ENCODE measurements around the gene SPDYE8.
"Not testable (repeated sequence)": the region's sequence is repeated elsewhere in the genome, so short reads cannot be mapped to it uniquely, and the experiment has no call there.

The SPDYE8 gene

GRCh38 chr7:72990146-72990913 lies 39.2 kb downstream of the SPDYE8 start:
- H3K9ac ChIP-seq (ENCODE audit: low read length); H3K27ac ChIP-seq (ENCODE audit: low read length); H3K4me1 ChIP-seq (ENCODE audit: low read length); H3K79me2 ChIP-seq (ENCODE audit: low read length); H2AFZ ChIP-seq (ENCODE audit: low read length); H3K36me3 ChIP-seq (replicated peaks; ENCODE audit: insufficient read depth, low read length); H3F3A ChIP-seq (ENCODE audit: insufficient read depth, low read length); DNase-seq; H3K9me3 ChIP-seq (replicated peaks; ENCODE audit: insufficient read depth, low read length); H3K9me2 ChIP-seq (replicated peaks; ENCODE audit: insufficient read depth, low read length); H4K20me1 ChIP-seq (ENCODE audit: insufficient read depth, low read length); H3K4me2 ChIP-seq (ENCODE audit: low read depth, low read length); H3K4me3 ChIP-seq (ENCODE audit: low read length); H3K27me3 ChIP-seq (replicated peaks; ENCODE audit: insufficient read depth, low read length): not testable (repeated sequence)

GRCh38 chr7:72982084-72982483 lies 47.5 kb downstream of the SPDYE8 start:
- H3K9me3 ChIP-seq (replicated peaks; ENCODE audit: insufficient read depth, low read length); H3K79me2 ChIP-seq (ENCODE audit: low read length); H3K9ac ChIP-seq (ENCODE audit: low read length); H3K4me1 ChIP-seq (ENCODE audit: low read length); DNase-seq; H3K27me3 ChIP-seq (replicated peaks; ENCODE audit: insufficient read depth, low read length); H4K20me1 ChIP-seq (ENCODE audit: insufficient read depth, low read length); H3K4me2 ChIP-seq (ENCODE audit: low read depth, low read length); H3K4me3 ChIP-seq (ENCODE audit: low read length); H3K9me2 ChIP-seq (replicated peaks; ENCODE audit: insufficient read depth, low read length); H2AFZ ChIP-seq (ENCODE audit: low read length); H3K36me3 ChIP-seq (replicated peaks; ENCODE audit: insufficient read depth, low read length); H3F3A ChIP-seq (ENCODE audit: insufficient read depth, low read length); H3K27ac ChIP-seq (ENCODE audit: low read length): not testable (repeated sequence)

GRCh38 chr7:72980382-72980781 lies 49.2 kb downstream of the SPDYE8 start:
- DNase-seq; H3K27ac ChIP-seq (ENCODE audit: low read length); H3K4me1 ChIP-seq (ENCODE audit: low read length); H3K36me3 ChIP-seq (replicated peaks; ENCODE audit: insufficient read depth, low read length); H3K27me3 ChIP-seq (replicated peaks; ENCODE audit: insufficient read depth, low read length); H2AFZ ChIP-seq (ENCODE audit: low read length); H3K9me2 ChIP-seq (replicated peaks; ENCODE audit: insufficient read depth, low read length); H3K4me3 ChIP-seq (ENCODE audit: low read length); H3K9ac ChIP-seq (ENCODE audit: low read length); H4K20me1 ChIP-seq (ENCODE audit: insufficient read depth, low read length); H3F3A ChIP-seq (ENCODE audit: insufficient read depth, low read length); H3K9me3 ChIP-seq (replicated peaks; ENCODE audit: insufficient read depth, low read length); H3K4me2 ChIP-seq (ENCODE audit: low read depth, low read length); H3K79me2 ChIP-seq (ENCODE audit: low read length): not testable (repeated sequence)

GRCh38 chr7:72976434-72976833 lies 53.1 kb downstream of the SPDYE8 start:
- not testable (repeated sequence) for H3K9me2 ChIP-seq (replicated peaks; ENCODE audit: insufficient read depth, low read length); H3K4me1 ChIP-seq (ENCODE audit: low read length)

GRCh38 chr7:72975656-72976286 lies 53.8 kb downstream of the SPDYE8 start:
- not testable (repeated sequence) for DNase-seq; H3F3A ChIP-seq (ENCODE audit: insufficient read depth, low read length); H3K36me3 ChIP-seq (replicated peaks; ENCODE audit: insufficient read depth, low read length); H3K9ac ChIP-seq (ENCODE audit: low read length); H2AFZ ChIP-seq (ENCODE audit: low read length); H3K9me3 ChIP-seq (replicated peaks; ENCODE audit: insufficient read depth, low read length); H4K20me1 ChIP-seq (ENCODE audit: insufficient read depth, low read length); H3K79me2 ChIP-seq (ENCODE audit: low read length); H3K27me3 ChIP-seq (replicated peaks; ENCODE audit: insufficient read depth, low read length); H3K4me1 ChIP-seq (ENCODE audit: low read length); H3K27ac ChIP-seq (ENCODE audit: low read length); H3K4me2 ChIP-seq (ENCODE audit: low read depth, low read length); H3K9me2 ChIP-seq (replicated peaks; ENCODE audit: insufficient read depth, low read length); H3K4me3 ChIP-seq (ENCODE audit: low read length)

More at GRCh38 chr7:72976434-72976833, 53.1 kb downstream of the SPDYE8 start:
- H3K9ac ChIP-seq (ENCODE audit: low read length); H3K36me3 ChIP-seq (replicated peaks; ENCODE audit: insufficient read depth, low read length); H2AFZ ChIP-seq (ENCODE audit: low read length); H3K27ac ChIP-seq (ENCODE audit: low read length); H3F3A ChIP-seq (ENCODE audit: insufficient read depth, low read length); H3K9me3 ChIP-seq (replicated peaks; ENCODE audit: insufficient read depth, low read length); DNase-seq; H3K4me2 ChIP-seq (ENCODE audit: low read depth, low read length); H3K27me3 ChIP-seq (replicated peaks; ENCODE audit: insufficient read depth, low read length); H3K4me3 ChIP-seq (ENCODE audit: low read length); H3K79me2 ChIP-seq (ENCODE audit: low read length); H4K20me1 ChIP-seq (ENCODE audit: insufficient read depth, low read length): not testable (repeated sequence)

- not testable (repeated sequence) for H3K4me2 ChIP-seq (ENCODE audit: low read depth, low read length); H3K9me2 ChIP-seq (replicated peaks; ENCODE audit: insufficient read depth, low read length); H3K79me2 ChIP-seq (ENCODE audit: low read length); H2AFZ ChIP-seq (ENCODE audit: low read length); DNase-seq; H4K20me1 ChIP-seq (ENCODE audit: insufficient read depth, low read length); H3F3A ChIP-seq (ENCODE audit: insufficient read depth, low read length); H3K27me3 ChIP-seq (replicated peaks; ENCODE audit: insufficient read depth, low read length); H3K4me1 ChIP-seq (ENCODE audit: low read length); H3K36me3 ChIP-seq (replicated peaks; ENCODE audit: insufficient read depth, low read length); H3K4me3 ChIP-seq (ENCODE audit: low read length); H3K9ac ChIP-seq (ENCODE audit: low read length); H3K9me3 ChIP-seq (replicated peaks; ENCODE audit: insufficient read depth, low read length); H3K27ac ChIP-seq (ENCODE audit: low read length)
These were observed 54.8 kb downstream of the SPDYE8 start for GRCh38 chr7:72974781-72975180.

GRCh38 chr7:72971505-72971904 lies 58.1 kb downstream of the SPDYE8 start:
- H4K20me1 ChIP-seq (ENCODE audit: insufficient read depth, low read length); H2AFZ ChIP-seq (ENCODE audit: low read length); H3K9ac ChIP-seq (ENCODE audit: low read length); H3K9me3 ChIP-seq (replicated peaks; ENCODE audit: insufficient read depth, low read length); H3K79me2 ChIP-seq (ENCODE audit: low read length); H3K27me3 ChIP-seq (replicated peaks; ENCODE audit: insufficient read depth, low read length); DNase-seq; H3K4me3 ChIP-seq (ENCODE audit: low read length); H3F3A ChIP-seq (ENCODE audit: insufficient read depth, low read length); H3K27ac ChIP-seq (ENCODE audit: low read length); H3K4me1 ChIP-seq (ENCODE audit: low read length); H3K4me2 ChIP-seq (ENCODE audit: low read depth, low read length); H3K36me3 ChIP-seq (replicated peaks; ENCODE audit: insufficient read depth, low read length); H3K9me2 ChIP-seq (replicated peaks; ENCODE audit: insufficient read depth, low read length): not testable (repeated sequence)
